ENCODE measurements around the gene OSBPL7.
A peak's percentile ranks its signal among the peaks of the same experiment; 100 is the strongest.
"Not testable (repeated sequence)": the region's sequence is repeated elsewhere in the genome, so short reads cannot be mapped to it uniquely, and the experiment has no call there.

Gene OSBPL7

GRCh38 chr17:47806026-47806912 lies 15.3 kb downstream of the OSBPL7 start:
- DNase-seq (ENCODE audit: low read depth in 3 of 3): no peak

DNA sequence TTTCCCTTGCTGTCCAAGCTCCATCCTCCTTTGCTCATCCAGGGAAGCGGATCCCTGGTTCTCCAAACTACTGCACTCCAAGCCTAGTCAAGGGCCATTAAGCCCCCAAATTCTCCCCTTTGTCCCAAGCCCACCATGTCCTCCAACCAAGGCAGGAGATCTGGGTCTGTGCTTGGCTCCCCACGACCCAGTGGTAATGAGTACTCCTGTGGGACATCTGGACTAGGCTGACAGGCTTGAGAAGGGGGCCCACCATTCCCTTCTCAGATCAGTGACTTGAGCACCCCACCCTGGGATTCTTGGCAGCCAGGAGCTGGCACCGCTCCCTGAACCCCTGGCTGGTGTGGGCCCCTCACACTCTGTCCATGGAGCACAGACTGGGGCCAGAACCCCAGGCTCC lies 17.1 kb downstream of the OSBPL7 start:
- DNase-seq (ENCODE audit: low read depth in 3 of 3): no peak

GRCh38 chr17:47803751-47804150 lies 17.8 kb downstream of the OSBPL7 start:
- no peak for DNase-seq (ENCODE audit: low read depth in 3 of 3)

DNA sequence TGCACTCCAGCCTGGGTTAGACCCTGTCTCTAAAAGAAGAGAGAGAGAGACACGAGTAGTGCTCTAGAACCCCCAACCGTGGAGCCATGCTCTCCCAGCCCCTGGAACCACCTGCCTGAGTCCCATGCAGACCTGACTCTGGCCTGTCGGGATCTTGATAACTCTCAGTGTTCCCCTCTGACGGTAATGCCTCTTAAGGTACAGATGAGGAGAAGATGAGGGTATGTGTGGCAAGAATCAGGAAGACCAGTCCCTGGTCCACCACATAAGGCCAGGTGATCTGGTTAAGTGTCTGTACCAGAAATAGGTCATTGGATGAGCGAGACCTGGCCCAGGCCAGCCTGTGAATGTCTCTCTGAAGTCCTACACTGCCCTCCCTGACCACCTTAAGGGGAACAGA lies 18.4 kb downstream of the OSBPL7 start:
- no peak for DNase-seq (ENCODE audit: low read depth in 3 of 3)

- DNase-seq (ENCODE audit: low read depth in 3 of 3): peak; percentile 31 to 50 (median 44)
These were observed 19.1 kb downstream of the OSBPL7 start for GRCh38 chr17:47802341-47803022.

GRCh38 chr17:47801906-47802305 lies 19.7 kb downstream of the OSBPL7 start:
- no peak for DNase-seq (ENCODE audit: low read depth in 3 of 3)

GRCh38 chr17:47801176-47801765 lies 20.3 kb downstream of the OSBPL7 start:
- DNase-seq (ENCODE audit: low read depth in 3 of 3): no peak

GRCh38 chr17:47800686-47801085 lies 20.9 kb downstream of the OSBPL7 start:
- DNase-seq (ENCODE audit: low read depth in 3 of 3): no peak

- no peak for DNase-seq (ENCODE audit: low read depth in 3 of 3)
These were observed 23.8 kb downstream of the OSBPL7 start for GRCh38 chr17:47797797-47798196.

DNA sequence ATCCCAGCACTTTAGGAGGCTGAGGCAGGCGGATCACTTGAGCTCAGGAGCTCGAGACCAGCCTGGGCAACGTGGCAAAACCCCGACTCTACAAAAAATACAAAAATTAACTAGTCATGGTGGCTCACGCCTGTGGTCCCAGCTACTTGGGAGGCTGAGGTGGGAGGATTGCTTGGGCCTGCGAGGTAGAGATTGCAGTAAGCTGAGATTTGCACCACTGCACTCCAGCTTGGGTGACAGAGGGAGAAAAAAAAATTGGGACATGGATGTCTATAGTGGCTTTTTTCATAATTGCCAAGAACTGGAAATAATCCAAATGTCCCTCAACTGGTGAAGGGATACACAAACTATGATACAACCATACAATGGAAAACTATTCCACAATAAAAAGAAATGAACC lies 28.6 kb downstream of the OSBPL7 start:
- DNase-seq (ENCODE audit: low read depth in 3 of 3): no peak

- DNase-seq (ENCODE audit: low read depth in 3 of 3): no peak
These were observed 29.1 kb downstream of the OSBPL7 start for GRCh38 chr17:47792457-47792856.

DNA sequence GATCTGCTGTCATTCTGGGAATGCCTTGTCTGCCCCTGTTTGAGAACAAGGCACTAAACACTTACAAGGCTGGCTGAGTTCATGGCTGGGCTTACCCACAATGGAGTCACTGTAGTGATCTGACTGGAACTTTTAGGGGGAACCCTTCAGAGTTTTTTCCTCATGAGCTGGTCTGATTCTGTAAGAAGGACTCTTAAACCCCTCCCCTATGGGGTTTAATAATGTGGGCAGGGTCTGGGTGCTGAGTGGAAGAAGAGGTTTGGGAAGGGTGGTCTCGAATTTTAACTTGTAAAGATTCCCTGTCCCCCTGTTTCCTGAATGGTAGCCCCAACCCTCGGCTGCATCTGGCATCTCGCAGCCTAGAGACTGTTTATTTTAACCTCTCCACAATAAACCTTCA lies 30.6 kb downstream of the OSBPL7 start:
- no peak for DNase-seq (ENCODE audit: low read depth in 3 of 3)

DNA sequence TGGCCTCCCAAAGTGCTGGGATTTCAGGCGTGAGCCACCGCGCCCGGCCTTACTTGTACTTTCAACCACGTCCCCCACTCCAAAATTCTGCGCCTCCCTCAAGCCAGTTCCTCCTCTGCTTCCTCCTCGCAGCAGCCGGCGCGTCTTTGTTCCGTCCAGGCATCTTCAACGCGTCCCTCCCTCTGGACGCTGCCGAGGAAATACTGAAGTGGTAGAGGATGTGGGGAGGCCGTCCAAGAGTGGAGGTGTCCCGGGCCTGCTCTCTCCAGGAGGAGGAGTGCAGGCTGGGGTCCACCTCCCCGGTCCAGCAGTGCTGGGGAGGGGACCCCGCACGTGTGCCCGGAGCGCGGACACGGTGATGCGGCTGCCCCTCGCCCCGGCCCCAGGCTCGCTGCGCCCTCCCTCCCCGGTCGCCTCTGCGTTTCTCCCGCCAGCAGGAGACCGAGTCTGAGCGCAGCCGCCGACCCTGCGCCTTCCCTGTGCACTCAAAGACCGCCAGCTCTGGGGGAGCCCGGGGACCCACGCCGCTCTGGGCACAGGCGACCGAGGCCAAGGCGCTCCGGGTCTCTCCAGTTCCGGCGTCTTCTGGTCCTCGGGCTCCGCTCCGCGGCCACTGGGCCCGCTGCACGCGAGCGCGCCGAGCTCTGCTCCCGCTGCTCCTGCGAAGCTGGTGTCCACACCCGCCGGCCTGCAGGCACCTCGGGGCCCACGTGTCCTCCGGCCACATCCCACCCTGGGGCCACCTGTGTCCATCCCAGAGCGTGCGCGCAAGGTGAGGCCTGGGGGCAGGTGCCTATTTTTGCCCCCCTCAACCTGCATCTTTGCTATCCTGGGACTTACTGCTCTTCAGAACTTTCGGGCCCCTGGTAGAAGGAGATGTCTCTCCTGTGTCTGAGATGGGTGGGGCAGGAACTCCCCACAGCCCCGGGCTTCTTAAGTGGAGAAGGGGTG lies 31.7 kb downstream of the OSBPL7 start:
- peak; percentile 10 to 47 (median 28) for DNase-seq (ENCODE audit: low read depth in 3 of 3)

DNA sequence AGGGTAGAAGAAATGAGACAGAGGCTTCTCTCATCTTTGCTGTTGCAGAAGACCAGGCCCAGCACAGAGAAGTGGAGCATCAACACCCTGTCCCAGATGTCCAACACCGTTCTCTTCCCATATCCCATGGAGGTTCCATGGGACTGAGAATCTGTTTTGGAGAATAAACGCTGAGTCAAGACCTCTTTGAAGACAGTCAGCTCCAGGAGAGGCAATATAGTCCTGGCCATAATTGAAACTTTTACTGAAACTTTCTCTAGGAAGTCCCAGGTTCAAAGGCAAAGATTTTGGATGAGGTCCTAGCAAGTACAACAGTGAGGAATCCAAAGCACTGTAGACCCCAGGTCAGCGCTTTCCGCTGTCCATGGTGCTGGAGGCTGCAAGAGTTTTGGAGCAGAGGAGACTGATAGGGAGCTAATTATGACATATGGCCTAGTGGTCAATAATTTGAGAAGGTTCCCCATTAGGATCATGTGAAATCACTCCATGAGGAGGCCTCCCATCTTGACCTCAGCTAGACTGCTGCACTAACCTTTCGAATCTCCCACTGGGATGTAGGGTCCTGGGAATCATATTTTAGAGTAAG lies 36.0 kb downstream of the OSBPL7 start:
- no peak for DNase-seq (ENCODE audit: low read depth in 3 of 3)

DNA sequence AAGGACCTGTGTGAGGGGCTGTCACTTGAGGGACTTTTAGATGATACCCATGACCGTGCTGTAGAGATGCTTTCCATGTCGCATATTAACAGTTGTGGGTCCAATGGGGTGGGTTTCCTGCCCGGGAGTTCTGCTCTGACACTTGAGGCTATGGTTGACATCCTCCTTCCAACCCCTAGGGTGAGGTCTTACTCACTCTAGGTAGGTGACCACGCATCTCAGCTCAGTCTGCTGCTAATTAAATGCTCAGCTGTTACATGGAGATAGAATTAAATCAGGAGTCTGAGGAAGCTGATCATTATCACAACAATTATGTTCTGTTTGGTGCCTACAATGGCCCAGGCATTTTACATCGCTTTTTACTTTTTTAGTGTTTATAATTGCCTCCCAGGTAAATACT lies 40.2 kb downstream of the OSBPL7 start:
- no peak for DNase-seq (ENCODE audit: low read depth in 3 of 3)

DNA sequence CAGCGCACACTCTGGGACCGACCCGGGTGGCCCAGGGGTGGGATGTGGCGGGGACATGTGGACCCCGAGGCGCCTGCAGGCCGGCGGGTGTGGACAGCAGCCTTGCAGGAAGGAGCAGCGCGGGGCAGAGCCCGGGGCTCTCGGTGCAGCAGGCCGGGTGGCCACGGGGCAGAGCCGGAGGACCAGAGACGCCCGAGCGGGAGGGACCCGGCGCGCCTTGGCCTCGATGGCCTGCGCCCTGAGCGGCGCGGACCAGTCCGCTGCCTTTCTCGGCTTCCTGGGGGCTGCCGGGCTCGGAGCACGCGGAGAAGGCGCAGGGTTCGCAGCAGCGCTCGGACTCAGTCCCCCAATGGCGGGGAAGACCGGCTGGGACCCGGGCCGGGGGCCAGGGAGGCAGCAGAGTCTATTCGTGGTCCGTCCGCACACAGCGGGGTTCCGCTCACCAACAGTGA lies 43.4 kb downstream of the OSBPL7 start:
- DNase-seq (ENCODE audit: low read depth in 3 of 3): no peak

- DNase-seq (ENCODE audit: low read depth in 3 of 3): peak in 1 of 3 experiments; percentile 23
These were observed 45.0 kb downstream of the OSBPL7 start for GRCh38 chr17:47776330-47777197.

- no peak for DNase-seq (ENCODE audit: low read depth in 3 of 3)
These were observed 46.5 kb downstream of the OSBPL7 start for GRCh38 chr17:47774987-47775580.

- DNase-seq (ENCODE audit: low read depth in 3 of 3): no peak
These were observed 47.3 kb downstream of the OSBPL7 start for GRCh38 chr17:47774331-47774730.

DNA sequence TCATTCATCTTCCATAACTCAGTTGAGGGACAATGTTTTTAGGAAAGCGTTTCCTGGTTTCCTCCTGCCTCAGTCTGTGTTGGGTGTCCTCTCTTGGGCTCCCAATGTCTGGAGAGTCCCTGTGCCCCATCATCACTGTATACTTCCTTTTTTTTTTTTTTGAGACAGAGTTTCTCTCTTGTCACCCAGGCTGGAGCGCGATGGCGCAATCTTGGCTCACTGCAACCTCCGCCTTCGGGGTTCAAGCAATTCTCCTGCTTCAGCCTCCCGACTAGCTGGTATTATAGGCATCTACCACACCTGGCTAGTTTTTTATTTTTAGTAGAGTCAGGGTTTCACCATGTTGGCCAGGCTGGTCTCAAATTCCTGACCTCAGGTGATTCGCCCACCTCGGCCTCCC lies 47.9 kb downstream of the OSBPL7 start:
- not testable (repeated sequence) for DNase-seq (ENCODE audit: low read depth in 3 of 3)
